Right atrium auricular region (tissue), 2 donors: Measurements from ENCODE around the gene NELL1. TPM values are rescaled to one million over a fixed set of nuclear protein-coding genes. Genes with fewer than 3 reads are reported as not detected.
"Not testable (repeated sequence)": the region's sequence is repeated elsewhere in the genome, so short reads cannot be mapped to it uniquely, and the experiment has no call there.

Experiments used
- DNase-seq: peaks from one replicate; pipeline ENCODE4 v3.0.0-alpha.2; 2019; ENCODE audit warnings: low spot score
- H3K27ac ChIP-seq, 2 donors: fragments of 200-600 bp; sonication (generic); 1 replicate in 1 of 2; 2 replicates in 1 of 2; pipeline ENCODE4 v1.5.1; 2016 to 2019
- H3K27me3 ChIP-seq, 2 donors: fragments of 200-600 bp; sonication (generic); one replicate each; pipeline versions ENCODE4 v1.5.1 to v1.6.0; 2017 to 2019
- H3K36me3 ChIP-seq: fragments of 200-600 bp; sonication (generic); one replicate; pipeline ENCODE4 v1.5.1; 2016
- H3K4me1 ChIP-seq, 2 donors: fragments of 200-600 bp; sonication (generic); one replicate each; pipeline versions ENCODE4 v1.5.1 to v1.6.0; 2017 to 2019
- H3K4me3 ChIP-seq, 2 donors: fragments of 200-600 bp; sonication (generic); 1 replicate in 1 of 2; 2 replicates in 1 of 2; pipeline ENCODE4 v1.5.1; 2017 to 2019; ENCODE audit warnings: mild to moderate bottlenecking in 1 of 2, moderate library complexity in 1 of 2
- H3K9me3 ChIP-seq, 2 donors: fragments of 200-600 bp; sonication (generic); one replicate each; pipeline ENCODE4 v1.5.1; 2019
- CTCF ChIP-seq, 2 donors: fragments of 200-600 bp; sonication (generic); IDR thresholded peaks; one replicate each; pipeline ENCODE4 v1.5.1; 2019; ENCODE audit warnings: antibody characterized with exemption in 2 of 2
- total RNA-seq, 2 donors: library from RNA; depleted of rRNA; stranded (reverse); fragments of >200 nt; gene quantifications; one replicate each; pipeline ENCODE4 v1.1.0, GENCODE V29; 2016

Gene NELL1
- total RNA-seq, 2 donors from 2014 or later = not detected

- Histone ChIP-seq H3K4me3 (no peak overlapping the region), H3K4me1 (no peaks in the 10 kb centered on the region), H3K9me3 (no peaks in the 10 kb centered on the region), H3K27ac (no peak overlapping the region), H3K27me3 (no peaks in the 10 kb centered on the region), H3K36me3 (no peaks in the 10 kb centered on the region)
- DNase-seq = no peak
- TF ChIP-seq CTCF (IDR thresholded peaks at IDR 0.05) = no peak
Measured at GRCh38 chr11:20840341-20840740, 171.0 kb downstream of the NELL1 start.

GRCh38 chr11:20844216-20844615 lies 174.8 kb downstream of the NELL1 start:
- Histone ChIP-seq H3K36me3 (no peaks in the 10 kb centered on the region), H3K4me3 (no peak overlapping the region), H3K4me1 (no peaks in the 10 kb centered on the region), H3K27ac (no peak overlapping the region), H3K27me3 (no peaks in the 10 kb centered on the region), H3K9me3 (no peaks in the 10 kb centered on the region)
- TF ChIP-seq CTCF (IDR thresholded peaks at IDR 0.05) = no peak
- no peak for DNase-seq

GRCh38 chr11:20844630-20845029 lies 175.2 kb downstream of the NELL1 start:
- no peak for TF ChIP-seq CTCF (IDR thresholded peaks at IDR 0.05)
- no peaks in the 10 kb centered on the region for H3K9me3 ChIP-seq
- no peaks in the 10 kb centered on the region for H3K27me3 ChIP-seq
- H3K4me1 ChIP-seq = no peaks in the 10 kb centered on the region
- DNase-seq = no peak
- no peaks in the 10 kb centered on the region for H3K36me3 ChIP-seq
- no peak overlapping the region for H3K4me3 ChIP-seq
- no peak overlapping the region for H3K27ac ChIP-seq

- Histone ChIP-seq H3K36me3 (no peaks in the 10 kb centered on the region), H3K4me3 (no peak overlapping the region), H3K27me3 (no peaks in the 10 kb centered on the region), H3K27ac (no peak overlapping the region), H3K9me3 (no peaks in the 10 kb centered on the region), H3K4me1 (no peaks in the 10 kb centered on the region)
- TF ChIP-seq CTCF (IDR thresholded peaks at IDR 0.05) = no peak
- no peak for DNase-seq
Measured at GRCh38 chr11:20854215-20854955, 185.0 kb downstream of the NELL1 start.

- Histone ChIP-seq H3K9me3 (no peaks in the 10 kb centered on the region), H3K36me3 (no peaks in the 10 kb centered on the region), H3K27me3 (no peaks in the 10 kb centered on the region), H3K4me1 (no peaks in the 10 kb centered on the region), H3K27ac (no peak overlapping the region), H3K4me3 (no peak overlapping the region)
- DNase-seq = no peak
- TF ChIP-seq CTCF (IDR thresholded peaks at IDR 0.05) = no peak
Measured at GRCh38 chr11:20861322-20861721, 191.9 kb downstream of the NELL1 start.

GRCh38 chr11:20862263-20862662 lies 192.9 kb downstream of the NELL1 start:
- not testable (repeated sequence) for H3K27ac ChIP-seq, H3K9me3 ChIP-seq, H3K27me3 ChIP-seq, DNase-seq, H3K4me3 ChIP-seq, H3K4me1 ChIP-seq, H3K36me3 ChIP-seq
